IPS-18c (cell line): ENCODE data around the gene IFI44.

Source experiments
- H3K4me3 ChIP-seq: 2 replicates; pipeline ENCODE4 v1.7.0; 2013; ENCODE audit warnings: low read depth, mild to moderate bottlenecking, low read length, moderate library complexity; ENCODE audit not compliant: insufficient read depth
- H3K9me3 ChIP-seq: one replicate; pipeline ENCODE4 v1.6.1; 2013; ENCODE audit warnings: mild to moderate bottlenecking, low read length, moderate library complexity; ENCODE audit not compliant: control insufficient read depth, insufficient read depth

The IFI44 gene

DNA sequence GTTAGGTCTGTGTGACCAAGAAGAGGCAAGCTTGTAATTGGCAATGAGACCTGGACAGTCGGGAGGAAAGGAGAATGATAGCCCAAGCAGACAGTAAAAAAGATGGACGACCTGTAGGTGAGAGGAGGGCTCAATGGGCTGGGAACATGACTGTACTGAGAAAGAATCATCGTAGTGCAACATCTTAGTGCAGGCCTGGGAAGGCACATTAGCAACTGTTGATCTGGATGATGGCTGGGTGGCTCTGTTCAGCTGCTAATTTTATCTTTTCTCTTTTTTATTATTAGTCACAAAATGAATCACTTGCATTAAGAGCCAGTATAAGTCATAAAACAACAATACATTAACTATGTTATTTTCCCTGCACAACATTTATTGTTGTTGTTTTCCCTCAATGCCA, 32.9 kb downstream of the IFI44 start:
- H3K9me3 ChIP-seq = no peaks in the 10 kb centered on the region
- no peak overlapping the region for H3K4me3 ChIP-seq

DNA sequence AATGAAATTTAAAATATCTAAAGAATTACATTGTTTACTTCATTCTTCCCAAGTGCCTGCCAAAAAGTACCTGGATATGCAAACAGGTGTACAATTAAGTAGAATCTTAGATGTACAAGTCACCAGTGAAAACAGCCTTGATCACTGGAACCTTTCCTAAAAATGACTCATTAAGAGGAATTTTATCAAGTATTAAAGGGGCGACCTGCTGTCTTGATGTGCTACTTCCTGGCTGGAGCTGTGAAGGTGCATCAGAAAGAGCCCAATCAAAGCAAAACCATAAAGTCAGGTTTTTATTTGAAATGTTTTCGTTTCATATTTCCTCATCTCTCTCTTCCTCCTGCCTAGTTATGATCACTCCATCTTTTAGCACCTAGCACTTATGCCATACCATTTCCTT, 33.4 kb downstream of the IFI44 start:
- H3K9me3 ChIP-seq = no peaks in the 10 kb centered on the region
- no peak overlapping the region for H3K4me3 ChIP-seq

DNA sequence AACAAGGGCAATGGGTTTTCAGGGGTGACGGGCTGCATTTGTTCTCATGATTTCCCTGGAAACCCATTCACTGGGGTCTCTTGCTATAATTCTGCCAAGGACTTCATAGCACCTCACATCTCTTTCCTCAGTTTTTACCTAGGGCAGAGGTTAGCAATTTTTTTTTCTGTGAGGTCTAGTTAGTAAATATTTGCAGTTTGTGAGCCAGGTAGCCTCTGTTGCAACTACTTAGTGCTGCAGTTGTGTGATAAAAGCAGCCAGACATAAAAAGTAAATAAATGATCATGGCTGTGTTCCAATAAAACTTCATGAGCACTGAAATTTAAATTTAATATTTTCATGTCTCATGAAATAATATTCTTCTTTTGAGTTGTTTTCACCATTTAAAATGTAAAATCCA, 37.7 kb downstream of the IFI44 start:
- no peaks in the 10 kb centered on the region for H3K9me3 ChIP-seq
- H3K4me3 ChIP-seq = no peak overlapping the region

DNA sequence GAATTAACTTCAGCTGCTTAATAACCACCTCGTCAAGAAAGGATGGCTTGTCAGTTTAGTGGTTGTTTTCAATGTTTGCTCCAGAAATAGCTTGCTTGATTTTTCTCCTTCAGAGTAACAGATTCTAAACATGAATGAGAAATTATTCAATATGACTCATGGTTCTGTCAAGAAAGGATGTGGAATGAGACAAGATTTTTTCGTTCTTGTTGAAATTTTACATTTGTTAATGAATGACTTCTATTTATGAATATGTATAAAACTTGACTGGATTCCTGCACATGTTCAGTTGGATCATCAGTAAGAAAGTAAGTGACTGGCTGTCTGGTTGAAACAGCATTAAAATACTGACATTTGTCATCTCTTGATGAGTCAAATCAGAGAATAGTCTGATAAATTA, 38.3 kb downstream of the IFI44 start:
- H3K9me3 ChIP-seq = no peaks in the 10 kb centered on the region
- H3K4me3 ChIP-seq = no peak overlapping the region

DNA sequence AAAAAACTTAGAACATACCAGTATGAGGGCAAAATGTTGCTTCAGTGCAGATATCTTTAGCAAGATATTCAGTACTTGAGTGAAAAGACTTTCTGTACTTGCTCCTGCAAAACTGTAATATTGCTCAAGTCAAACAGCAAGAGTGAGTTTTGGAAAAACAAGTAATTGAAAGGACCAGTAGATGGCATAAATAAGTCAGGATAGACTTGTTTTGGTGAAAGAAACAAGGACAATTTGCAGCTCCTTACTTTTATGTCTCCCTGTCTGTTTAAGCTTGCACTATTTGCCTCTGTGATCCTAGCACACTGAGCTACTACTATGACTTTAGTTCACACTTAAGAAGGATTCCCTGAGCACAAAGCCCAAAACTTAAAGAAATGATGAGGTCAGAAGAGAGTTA, 39.1 kb downstream of the IFI44 start:
- H3K9me3 ChIP-seq = no peaks in the 10 kb centered on the region
- H3K4me3 ChIP-seq = no peak overlapping the region

DNA sequence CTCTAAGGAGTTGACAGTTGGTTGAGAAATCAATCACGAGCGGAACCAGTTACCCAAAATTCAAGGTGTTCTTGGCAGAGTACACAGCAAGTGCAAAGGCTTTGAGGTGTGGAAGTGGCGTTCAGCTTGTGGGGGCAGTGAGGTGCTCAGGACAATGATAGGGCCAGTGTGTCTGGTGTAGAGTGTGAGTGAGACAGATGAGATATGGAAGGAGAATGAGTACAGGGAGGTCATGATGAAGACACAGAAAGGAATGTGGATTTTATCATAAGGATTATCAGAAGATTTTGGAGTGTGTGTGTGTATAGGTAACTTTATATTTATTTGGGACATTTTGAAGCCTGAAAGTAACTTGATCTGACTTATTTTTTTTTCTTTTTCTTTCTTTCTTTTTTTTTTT, 40.9 kb downstream of the IFI44 start:
- no peaks in the 10 kb centered on the region for H3K9me3 ChIP-seq
- H3K4me3 ChIP-seq = no peak overlapping the region

DNA sequence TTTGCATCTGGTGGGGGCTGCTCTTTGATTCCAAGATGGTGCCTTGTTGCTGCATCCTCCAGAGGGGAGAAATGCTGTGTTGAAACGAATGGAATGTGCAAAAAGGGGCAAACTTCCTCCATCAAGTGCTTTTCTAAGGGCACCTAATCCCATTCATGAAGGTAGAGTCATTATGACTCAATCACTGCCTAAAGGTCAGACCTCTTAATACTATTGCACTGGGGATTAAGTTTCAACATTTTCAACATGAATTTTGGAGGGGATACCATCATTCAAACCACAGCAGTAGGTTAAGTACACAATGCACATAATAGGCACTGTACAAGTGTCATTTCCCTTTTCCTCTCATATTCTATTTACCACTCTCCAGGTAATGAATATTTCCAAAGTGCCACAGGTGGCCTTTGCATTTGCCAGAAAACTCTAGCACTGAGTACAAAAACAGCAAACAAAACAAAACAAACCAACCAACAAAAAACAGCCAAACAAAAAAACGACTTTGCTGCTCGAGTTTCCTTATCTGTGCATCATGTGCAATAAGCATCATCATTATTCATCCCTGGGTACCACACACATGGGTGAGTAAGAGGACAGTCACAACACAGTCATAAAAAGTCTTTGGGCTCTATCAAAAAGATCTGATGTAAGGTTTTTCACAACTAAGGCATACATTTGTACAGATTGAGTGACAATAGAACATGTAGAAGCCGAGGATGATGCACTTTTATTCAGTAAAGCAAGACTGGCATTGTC, 42.5 kb downstream of the IFI44 start:
- H3K4me3 ChIP-seq = no peak overlapping the region
- no peaks in the 10 kb centered on the region for H3K9me3 ChIP-seq

DNA sequence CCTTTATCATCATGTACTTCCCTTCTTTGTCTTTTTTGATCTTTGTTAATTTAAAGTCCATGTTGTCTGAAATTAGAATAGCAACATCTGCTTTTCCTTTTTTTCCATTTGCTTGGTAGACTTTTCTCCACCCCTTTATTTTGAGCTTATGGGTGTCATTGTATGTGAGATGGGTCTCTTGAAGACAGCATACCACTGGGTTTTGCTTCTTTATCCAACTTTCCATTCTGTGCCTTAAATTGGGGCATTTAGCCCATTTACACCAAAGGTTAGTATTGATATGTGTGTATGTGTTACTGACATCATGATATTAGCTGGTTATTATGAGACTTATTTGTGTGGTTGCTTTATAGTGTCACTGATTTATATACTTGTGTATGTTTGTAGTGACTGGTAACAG, 50.2 kb downstream of the IFI44 start:
- H3K4me3 ChIP-seq = no peak overlapping the region
- no peaks in the 10 kb centered on the region for H3K9me3 ChIP-seq

DNA sequence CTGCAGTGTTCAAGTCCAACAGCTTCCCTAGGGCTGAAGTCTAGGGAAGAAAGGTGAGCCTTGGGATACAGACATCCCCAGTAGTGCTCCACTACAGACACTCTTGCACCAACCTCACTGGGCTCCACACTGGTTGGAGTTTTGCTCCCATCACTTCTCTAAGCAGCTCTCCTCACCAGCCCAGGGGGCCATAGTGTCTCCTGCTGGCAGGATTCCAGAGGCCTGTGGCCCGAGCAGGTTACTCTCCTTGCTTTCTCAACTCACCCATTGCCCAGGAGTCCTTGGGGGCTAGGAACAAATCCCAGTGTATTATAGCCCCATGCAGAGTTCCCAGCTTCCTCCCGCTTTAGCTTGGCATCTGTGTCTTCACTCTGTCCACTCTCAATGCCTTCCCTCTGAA, 52.8 kb downstream of the IFI44 start:
- Histone ChIP-seq H3K4me3 (no peak overlapping the region), H3K9me3 (no peaks in the 10 kb centered on the region)

DNA sequence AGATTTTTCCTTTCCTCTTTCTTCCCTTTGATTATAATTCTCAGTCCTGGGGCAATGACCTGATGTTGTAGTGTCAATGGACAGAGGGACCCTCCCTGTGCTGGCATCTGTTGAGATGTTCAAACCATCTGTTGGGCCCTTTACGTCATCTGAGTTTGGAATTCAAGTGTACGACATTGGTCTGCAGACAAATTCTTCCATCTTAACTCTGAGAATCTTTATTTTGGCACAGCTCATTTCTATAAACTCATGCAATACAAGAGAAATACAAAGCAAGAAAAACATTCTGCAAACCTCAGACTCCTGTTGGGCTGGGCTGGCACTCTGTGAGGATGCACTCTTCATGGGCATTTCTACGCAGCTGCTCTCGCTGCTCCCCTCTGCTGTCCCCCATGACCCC, 54.2 kb downstream of the IFI44 start:
- no peak overlapping the region for H3K4me3 ChIP-seq
- no peaks in the 10 kb centered on the region for H3K9me3 ChIP-seq

DNA sequence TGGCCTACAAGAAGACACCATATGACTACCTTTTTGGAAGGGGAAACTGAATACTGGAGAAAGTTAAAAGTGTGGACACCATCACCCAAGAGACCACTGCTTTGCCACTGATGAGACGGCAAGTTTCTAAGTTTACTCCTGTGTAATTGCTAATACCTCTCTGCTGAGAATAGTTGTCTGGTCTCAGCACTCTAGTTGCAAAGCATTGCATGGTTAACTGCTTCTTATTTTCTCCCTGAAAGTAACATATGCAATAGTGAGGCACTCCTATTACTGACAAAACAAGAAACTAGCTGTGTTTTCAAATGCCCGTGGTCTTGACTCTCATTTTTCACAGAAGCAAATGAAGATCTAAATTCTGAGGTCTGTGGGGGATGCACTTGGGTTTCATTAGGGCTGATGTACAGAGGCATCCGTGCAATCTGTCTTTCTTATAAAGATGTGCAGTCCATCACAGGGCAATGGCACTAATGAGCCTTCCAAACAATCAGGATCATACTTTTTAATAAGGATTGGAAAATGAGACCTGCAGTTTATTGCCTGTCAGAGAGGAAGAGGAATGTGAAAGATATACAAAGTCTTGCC, 62.9 kb downstream of the IFI44 start:
- Histone ChIP-seq H3K4me3 (no peak overlapping the region), H3K9me3 (no peaks in the 10 kb centered on the region)

DNA sequence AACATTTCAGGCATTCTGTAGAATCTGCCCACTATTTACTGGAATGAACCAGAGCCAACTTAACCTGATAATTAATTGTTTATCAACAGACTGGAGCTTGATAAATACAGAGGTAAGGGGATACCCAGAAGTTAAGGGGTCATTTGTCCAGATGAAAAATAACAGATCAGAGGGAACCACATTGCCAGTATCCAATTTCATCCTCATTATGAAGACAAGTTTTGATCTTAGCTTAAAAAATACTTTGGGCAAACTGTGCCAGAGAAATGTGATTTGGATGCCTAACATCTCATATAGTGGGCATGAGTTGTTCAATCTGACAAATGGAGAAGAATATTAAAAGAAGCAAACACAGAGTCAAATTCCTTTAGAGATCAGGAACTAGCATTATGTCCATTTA, 63.7 kb downstream of the IFI44 start:
- Histone ChIP-seq H3K4me3 (no peak overlapping the region), H3K9me3 (no peaks in the 10 kb centered on the region)
